GM21381 (cell line): ENCODE data around the gene EXTL2.
A peak's percentile ranks its signal among the peaks of the same experiment; 100 is the strongest.
"Not testable (repeated sequence)": the region's sequence is repeated elsewhere in the genome, so short reads cannot be mapped to it uniquely, and the experiment has no call there.

Experiments used
- ATAC-seq: cut with Tn5 transposase; IDR thresholded peaks from one replicate; pipeline ENCODE4 v1.9.1; 2021; ENCODE audit warnings: mild to moderate bottlenecking, moderate library complexity; ENCODE audit not compliant: unreplicated experiment

The EXTL2 gene

GRCh38 chr1:100903777-100904176, 9.1 kb upstream of the EXTL2 start:
- ATAC-seq = no peak

- ATAC-seq = no peak
Measured at GRCh38 chr1:100902365-100902764, 7.7 kb upstream of the EXTL2 start.

- ATAC-seq = peak; percentile 31
Measured at GRCh38 chr1:100896481-100896982, 1.9 kb upstream of the EXTL2 start.

DNA sequence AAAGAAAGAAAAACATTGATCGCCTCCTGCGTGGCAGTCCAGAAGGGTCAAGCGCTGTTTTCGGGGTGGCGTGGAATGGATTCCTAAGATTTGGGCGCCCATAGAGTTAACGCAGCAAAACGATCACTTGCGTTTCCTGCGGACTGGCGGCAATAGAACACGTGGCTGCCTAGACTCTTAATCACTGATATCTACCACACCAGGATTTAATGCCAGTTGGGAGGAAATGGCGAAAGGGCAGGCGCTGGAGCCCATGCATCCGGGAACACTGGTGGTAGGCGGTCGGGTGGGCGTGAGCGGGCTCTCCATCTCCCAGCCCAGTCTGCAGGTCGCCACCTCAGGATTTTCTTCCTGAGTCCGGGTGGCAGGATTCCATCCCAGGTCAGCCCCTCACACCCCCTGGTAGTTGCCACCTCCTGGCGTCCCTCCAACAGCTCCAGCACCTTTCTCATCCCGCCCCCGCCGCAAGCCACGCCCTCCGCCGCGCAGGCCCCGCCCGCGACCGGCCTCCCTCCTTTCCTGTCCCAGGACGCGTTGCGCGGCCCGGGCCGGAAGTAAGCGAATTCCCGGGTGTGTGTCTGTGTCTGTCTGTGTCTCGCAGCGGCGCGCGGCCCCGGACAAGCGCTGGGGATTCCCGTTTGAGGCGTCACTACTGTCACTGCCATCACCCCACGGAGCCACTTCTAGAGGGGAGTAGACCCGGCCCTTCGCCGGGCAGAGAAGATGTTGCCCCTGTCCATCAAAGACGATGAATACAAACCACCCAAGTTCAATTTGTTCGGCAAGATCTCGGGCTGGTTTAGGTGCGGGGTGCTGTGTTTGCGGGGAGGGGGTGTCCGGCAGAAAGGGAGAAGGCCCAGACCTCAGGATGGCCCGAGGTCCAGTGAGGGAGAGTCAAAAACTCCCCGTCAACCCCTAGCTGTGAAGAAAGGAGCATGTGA, 1.2 kb upstream of the EXTL2 start, which contains the start of gene SLC30A7:
SLC30A7 (plus strand) TSS at position 551 of the 941 bp plus-strand sequence; CDS start at position 724, 173 bp downstream.
- ATAC-seq = peak; percentile 73

DNA sequence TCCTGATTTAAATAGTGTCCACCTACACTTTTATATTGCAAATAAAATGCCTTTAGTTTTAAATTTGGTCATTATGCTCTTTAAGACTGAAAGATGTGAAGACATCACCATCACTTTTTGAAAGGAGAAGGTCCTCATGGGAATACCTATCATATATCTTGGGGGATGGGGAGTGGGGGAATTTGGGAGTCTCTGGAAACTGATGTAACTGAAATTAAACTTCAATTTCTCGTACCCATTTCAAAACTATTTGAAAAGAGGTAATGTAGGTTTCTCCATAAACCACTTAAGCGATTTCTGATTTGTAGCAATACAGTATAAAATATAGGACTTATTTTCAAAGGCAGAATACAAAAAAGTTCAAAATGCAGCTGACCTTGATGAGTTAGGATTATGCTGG, 924 bp downstream of the EXTL2 start:
- no peak for ATAC-seq

DNA sequence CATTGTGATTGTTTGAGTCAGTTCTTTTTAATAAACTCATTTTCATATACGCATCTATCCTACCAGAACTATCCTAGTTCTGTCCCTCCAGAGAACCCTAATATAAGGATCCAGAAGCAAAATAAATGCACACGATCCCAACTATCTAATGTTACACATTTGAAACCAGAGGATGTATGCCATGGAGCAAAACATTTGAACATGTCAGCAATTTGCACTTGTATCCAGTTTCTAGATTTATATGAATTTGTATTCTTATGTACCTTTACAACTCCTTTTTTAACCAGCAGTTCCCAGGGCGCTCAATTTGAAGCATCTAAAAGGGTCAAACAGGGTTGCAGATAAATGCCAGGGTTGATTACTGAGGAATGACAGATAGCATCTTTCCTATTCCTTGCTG, 2.1 kb downstream of the EXTL2 start:
- no peak for ATAC-seq

DNA sequence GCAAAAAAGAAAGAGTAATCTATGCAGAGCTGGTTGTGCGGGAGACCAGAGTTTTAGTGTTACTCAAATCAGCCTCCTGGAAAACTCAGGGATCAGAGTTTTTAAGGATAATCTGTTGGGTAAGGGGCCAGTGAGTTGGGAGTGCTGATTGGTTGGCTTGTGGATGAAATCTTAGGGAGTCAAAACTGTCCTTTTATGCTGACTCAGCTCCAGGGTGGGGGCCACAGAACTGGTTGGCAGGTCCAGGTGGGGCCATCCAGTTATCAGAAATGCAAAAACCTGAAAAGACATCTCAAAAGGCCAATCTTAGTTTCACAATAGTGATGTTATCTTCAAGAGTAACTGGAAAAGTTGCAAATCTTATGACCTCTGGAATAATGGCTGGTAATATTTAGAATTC, 3.3 kb downstream of the EXTL2 start:
- ATAC-seq = no peak

DNA sequence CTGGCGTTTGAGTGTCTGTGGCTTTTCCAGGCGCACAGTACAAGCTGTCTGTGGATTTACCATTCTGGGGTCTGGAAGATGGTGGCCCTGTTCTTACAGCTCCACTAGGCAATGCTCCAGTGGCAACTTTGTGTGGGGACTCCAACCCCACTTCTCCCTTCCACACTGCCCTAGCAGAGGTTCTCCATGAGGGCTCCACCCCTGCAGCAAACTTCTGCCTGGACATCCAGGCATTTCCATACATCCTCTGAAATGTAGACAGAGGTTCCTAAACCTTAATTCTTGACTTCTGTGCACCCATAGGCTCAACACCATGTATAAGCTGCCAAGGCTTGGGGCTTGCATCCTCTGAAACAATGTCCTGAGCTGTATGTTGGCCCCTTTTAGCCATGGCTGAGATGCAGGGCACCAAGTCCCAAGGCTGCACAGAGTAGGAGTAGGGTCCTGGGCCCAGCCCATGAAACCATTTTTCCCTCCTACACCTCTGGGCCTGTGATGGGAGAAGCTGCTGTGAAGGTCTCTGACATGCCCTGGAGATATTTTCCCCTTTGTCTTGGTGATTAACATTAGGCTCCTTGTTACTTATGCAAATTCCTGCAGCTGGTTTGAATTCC, 4.7 kb downstream of the EXTL2 start:
- ATAC-seq = not testable (repeated sequence)

- ATAC-seq = not testable (repeated sequence)
Measured at GRCh38 chr1:100889007-100889406, 5.6 kb downstream of the EXTL2 start.

DNA sequence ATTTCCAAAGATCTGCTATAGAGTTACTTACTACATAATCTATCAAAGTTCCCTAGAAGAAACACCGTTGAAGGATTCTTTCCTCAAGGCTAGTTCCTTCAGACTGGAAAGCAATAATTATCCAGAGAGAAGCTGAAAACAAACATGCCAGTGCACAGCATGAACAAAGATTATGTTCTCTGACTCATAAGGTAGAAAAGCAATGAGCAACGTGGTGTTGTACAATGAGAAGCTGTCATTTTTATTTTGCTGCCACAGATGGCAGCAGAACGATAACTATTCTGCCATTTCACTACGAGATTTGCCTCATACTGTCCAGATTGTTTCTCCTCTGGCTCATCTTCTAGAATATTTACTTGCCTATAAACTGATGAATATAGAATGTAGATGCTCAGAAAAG, 10.7 kb downstream of the EXTL2 start:
- no peak for ATAC-seq

GRCh38 chr1:100882698-100883097, 11.9 kb downstream of the EXTL2 start:
- ATAC-seq = no peak

GRCh38 chr1:100881687-100882086, 13.0 kb downstream of the EXTL2 start:
- ATAC-seq = no peak

- no peak for ATAC-seq
Measured at GRCh38 chr1:100879422-100879821, 15.2 kb downstream of the EXTL2 start.

DNA sequence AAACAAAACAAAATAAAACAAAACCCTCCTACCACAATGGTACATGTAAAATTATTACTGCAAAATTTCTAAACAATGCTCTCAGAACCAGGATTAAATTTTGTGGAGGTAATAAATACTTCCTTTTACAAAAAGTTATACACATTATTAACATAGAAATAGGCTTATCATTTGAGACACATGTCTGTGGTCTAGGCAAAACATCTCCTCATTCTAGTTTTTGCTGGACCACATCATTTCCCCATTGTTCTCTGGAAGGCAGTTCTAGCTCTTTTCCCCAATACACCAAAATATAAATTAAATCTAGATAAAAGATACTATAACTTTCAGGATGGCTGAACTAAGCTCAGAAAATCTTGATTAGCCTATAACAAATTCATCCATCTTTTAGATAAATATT, 18.4 kb downstream of the EXTL2 start:
- no peak for ATAC-seq

GRCh38 chr1:100875228-100875627, 19.4 kb downstream of the EXTL2 start:
- ATAC-seq = no peak

DNA sequence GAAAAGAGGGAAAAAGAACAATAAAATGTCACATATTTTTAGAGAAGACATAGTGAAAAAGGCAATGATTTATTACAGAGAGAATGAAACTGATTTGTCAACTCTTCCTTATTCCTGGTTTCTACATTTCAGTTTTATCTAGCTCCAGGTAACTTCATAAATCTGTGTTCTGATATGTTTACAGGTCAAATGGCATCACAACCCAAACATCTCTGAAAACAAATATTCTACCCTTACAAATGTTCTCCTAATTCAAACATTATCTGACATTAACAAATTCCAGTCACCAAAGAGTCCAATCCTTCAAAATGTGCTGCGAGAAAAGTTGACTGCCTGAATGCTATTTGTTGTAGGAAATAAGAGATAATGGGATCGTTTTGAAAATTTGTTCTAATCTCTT, 20.2 kb downstream of the EXTL2 start:
- no peak for ATAC-seq

GRCh38 chr1:100869996-100870395, 24.6 kb downstream of the EXTL2 start:
- ATAC-seq = no peak

- ATAC-seq = no peak
Measured at GRCh38 chr1:100868364-100868995, 26.2 kb downstream of the EXTL2 start.

- no peak for ATAC-seq
Measured at GRCh38 chr1:100866901-100867206, 27.8 kb downstream of the EXTL2 start.

DNA sequence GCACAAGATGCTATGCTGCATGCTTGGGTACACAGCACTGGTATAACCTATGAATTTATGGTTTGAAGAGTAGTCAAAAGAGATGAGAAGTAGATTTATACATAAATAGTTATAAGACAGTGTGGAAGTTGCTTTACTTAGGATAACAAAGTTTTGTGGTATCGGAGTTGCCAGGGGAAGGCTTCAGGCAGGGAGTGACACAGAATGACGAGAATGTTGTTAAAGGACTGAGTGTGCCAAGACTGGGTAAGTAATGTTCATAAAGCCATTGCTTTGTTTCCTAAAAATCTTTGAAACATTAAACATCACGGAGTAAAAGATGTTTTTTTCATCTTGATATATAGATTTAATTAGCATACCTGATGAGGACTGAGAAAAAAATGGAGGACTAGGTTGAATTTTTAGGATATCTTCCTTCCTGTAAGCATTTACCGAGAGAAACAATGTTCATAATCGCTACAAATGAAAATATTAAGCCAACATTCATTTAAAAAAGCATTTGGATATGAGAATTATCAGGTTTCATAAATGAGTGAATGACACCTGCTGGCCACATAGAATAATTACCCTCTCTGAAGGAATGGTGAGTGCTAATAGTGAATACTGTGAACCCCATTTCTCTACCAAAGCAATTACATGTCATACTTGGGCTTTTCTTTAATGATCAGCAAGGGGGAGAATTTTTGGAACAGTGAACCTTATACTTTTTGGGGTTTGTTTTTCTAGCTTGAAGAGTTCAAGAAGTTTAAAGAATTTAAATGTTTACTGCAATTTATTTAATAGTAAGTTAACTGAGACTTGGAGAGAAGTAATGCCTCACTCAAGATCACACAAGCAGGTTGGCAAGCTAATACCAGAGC, 28.4 kb downstream of the EXTL2 start:
- ATAC-seq = no peak

GRCh38 chr1:100862591-100862990, 32.1 kb downstream of the EXTL2 start:
- no peak for ATAC-seq
